H1 (cell line): Measurements from ENCODE around the gene ZNF362. TPM values are rescaled to one million over a fixed set of nuclear protein-coding genes. Genes with fewer than 3 reads are reported as not detected.

Source experiments
- CTCF ChIA-PET: fragments of 300-600 bp; sonication (Branson Sonifier 250); formaldehyde crosslinking; loops from one replicate; lab custom pipeline; 2021; ENCODE audit not compliant: partially characterized antibody; lab: Charles Lee
- POLR2A ChIA-PET: fragments of 300-600 bp; sonication (Branson Sonifier 250); formaldehyde crosslinking; loops from one replicate; lab custom pipeline; 2021; ENCODE audit warnings: inconsistent platforms; ENCODE audit not compliant: partially characterized antibody; lab: Charles Lee
- DNase-seq, 2 experiments: peaks; one replicate each; pipeline versions ENCODE4 v3.0.0 to v3.0.0-alpha.2; 2010 to 2022; ENCODE audit warnings: low spot score in 2 of 2, low read depth in 1 of 2, mixed read lengths in 1 of 2
- FAIRE-seq: peaks from 2 replicates; lab custom pipeline; 2011; peaks lifted over from hg19 to GRCh38; lab: Jason Lieb, UNC
- H2AFZ ChIP-seq: 2 replicates; pipeline ENCODE4 v1.8.1; 2012; ENCODE audit warnings: low read length, inconsistent platforms
- H2AK5ac ChIP-seq: 2 replicates; pipeline ENCODE4 v1.6.1; 2013; ENCODE audit warnings: low read depth, low read length
- H2BK120ac ChIP-seq: replicated peaks from 2 replicates; pipeline ENCODE3; 2013; ENCODE audit warnings: low read depth, low read length, inconsistent platforms
- H2BK12ac ChIP-seq: 2 replicates; pipeline ENCODE4 v1.6.1; 2013; ENCODE audit warnings: low read depth, low read length
- H2BK15ac ChIP-seq: 2 replicates; pipeline ENCODE4 v1.6.1; 2013; ENCODE audit warnings: low read length
- H2BK20ac ChIP-seq: 2 replicates; pipeline ENCODE4 v1.6.1; 2013; ENCODE audit warnings: low read length
- H2BK5ac ChIP-seq: 2 replicates; pipeline ENCODE4 v1.6.1; 2013; ENCODE audit warnings: low read depth, low read length
- H3K14ac ChIP-seq: 2 replicates; pipeline ENCODE4 v1.6.1; 2013; ENCODE audit warnings: inconsistent platforms; ENCODE audit not compliant: insufficient read length
- H3K18ac ChIP-seq: 2 replicates; pipeline ENCODE4 v1.6.1; 2013; ENCODE audit warnings: low read length; ENCODE audit errors: extremely low read depth
- H3K23ac ChIP-seq: 2 replicates; pipeline ENCODE4 v1.6.1; 2013; ENCODE audit warnings: inconsistent platforms; ENCODE audit not compliant: insufficient read length
- H3K23me2 ChIP-seq: 2 replicates; pipeline ENCODE4 v1.6.1; 2013; ENCODE audit warnings: low read depth, low read length
- H3K27ac ChIP-seq: 2 replicates; pipeline ENCODE4 v1.6.1; 2011; ENCODE audit warnings: low read depth, low read length, inconsistent platforms
- H3K27me3 ChIP-seq, 4 experiments: replicated peaks in 1 of 4; 1 replicate in 1 of 4; 2 replicates in 3 of 4; pipeline versions ENCODE4 v1.6.1 to v1.8.1; 2011 to 2013; ENCODE audit warnings: low read length in 3 of 4, mild to moderate bottlenecking in 3 of 4, inconsistent platforms in 2 of 4, mixed read lengths in 2 of 4, moderate library complexity in 1 of 4; ENCODE audit not compliant: control insufficient read depth in 3 of 4, insufficient read depth in 3 of 4; ENCODE audit errors: extremely low read depth in 1 of 4
- H3K36me3 ChIP-seq, 4 experiments: 2 replicates each; pipeline versions ENCODE4 v1.6.1 to v1.8.1; 2011 to 2013; ENCODE audit warnings: mild to moderate bottlenecking in 4 of 4, low read length in 3 of 4, moderate library complexity in 2 of 4, control low read depth in 1 of 4, inconsistent platforms in 1 of 4; ENCODE audit not compliant: insufficient read depth in 4 of 4, control insufficient read depth in 2 of 4
- H3K4ac ChIP-seq: replicated peaks from 2 replicates; pipeline ENCODE3; 2013; ENCODE audit warnings: low read length, low read depth, mixed read lengths, inconsistent platforms; ENCODE audit not compliant: insufficient read length
- H3K4me1 ChIP-seq, 4 experiments: replicated peaks in 1 of 4; 1 replicate in 1 of 4; 2 replicates in 3 of 4; pipeline versions ENCODE4 v1.6.1 to v1.8.1; 2011 to 2013; ENCODE audit warnings: low read length in 3 of 4, inconsistent platforms in 2 of 4, mixed read lengths in 1 of 4; ENCODE audit not compliant: insufficient read depth in 4 of 4, control insufficient read depth in 3 of 4
- H3K4me2 ChIP-seq, 2 experiments: 2 replicates each; pipeline versions ENCODE4 v1.6.1 to v1.8.1; 2011 to 2013; ENCODE audit warnings: low read depth in 2 of 2, low read length in 2 of 2, control low read depth in 1 of 2, inconsistent platforms in 1 of 2, mild to moderate bottlenecking in 1 of 2; ENCODE audit not compliant: insufficient read depth in 1 of 2
- H3K4me3 ChIP-seq, 4 experiments: fragments of 200-600, 300-600 bp in 1 of 4; sonication (generic), shearing (Covaris generic), sonication (Bioruptor Twin) in 1 of 4; 2 replicates each; pipeline versions ENCODE4 v1.5.1 to v1.8.1; 2011 to 2016; ENCODE audit warnings: low read length in 4 of 4, low read depth in 3 of 4, control low read depth in 2 of 4, inconsistent platforms in 2 of 4, mild to moderate bottlenecking in 2 of 4, mixed read lengths in 1 of 4, moderate library complexity in 1 of 4; ENCODE audit not compliant: insufficient read depth in 2 of 4; ENCODE audit errors: extremely low read depth in 1 of 4
- H3K56ac ChIP-seq: replicated peaks from 2 replicates; pipeline ENCODE3; 2013; ENCODE audit warnings: low read depth, mild to moderate bottlenecking, mixed read lengths, low read length, inconsistent platforms; ENCODE audit not compliant: insufficient read length
- H3K79me1 ChIP-seq: 2 replicates; pipeline ENCODE4 v1.6.1; 2013; ENCODE audit warnings: low read depth, low read length, control low read depth
- H3K79me2 ChIP-seq, 2 experiments: 2 replicates each; pipeline versions ENCODE4 v1.6.1 to v1.8.1; 2012 to 2013; ENCODE audit warnings: low read length in 2 of 2, mild to moderate bottlenecking in 2 of 2, inconsistent platforms in 1 of 2; ENCODE audit not compliant: insufficient read depth in 2 of 2, control insufficient read depth in 1 of 2
- H3K9ac ChIP-seq, 4 experiments: replicated peaks in 1 of 4; 1 replicate in 1 of 4; 2 replicates in 3 of 4; pipeline versions ENCODE4 v1.6.1 to v1.8.1; 2011 to 2013; ENCODE audit warnings: low read depth in 3 of 4, low read length in 3 of 4, control low read depth in 2 of 4, mild to moderate bottlenecking in 2 of 4, moderate library complexity in 2 of 4, inconsistent platforms in 1 of 4; ENCODE audit errors: extremely low read depth in 1 of 4
- H3K9me3 ChIP-seq, 2 experiments: 2 replicates each; pipeline versions ENCODE4 v1.6.1 to v1.8.1; 2012 to 2013; ENCODE audit warnings: mild to moderate bottlenecking in 2 of 2, moderate library complexity in 2 of 2, control low read depth in 1 of 2, inconsistent platforms in 1 of 2, low read depth in 1 of 2, low read length in 1 of 2, mixed read lengths in 1 of 2; ENCODE audit not compliant: insufficient read depth in 2 of 2
- H4K20me1 ChIP-seq, 2 experiments: replicated peaks in 1 of 2; 2 replicates each; pipeline versions ENCODE3 to v1.8.1; 2011 to 2013; ENCODE audit warnings: inconsistent platforms in 2 of 2, low read length in 2 of 2, mild to moderate bottlenecking in 1 of 2; ENCODE audit not compliant: insufficient read depth in 2 of 2, control insufficient read depth in 1 of 2
- H4K5ac ChIP-seq: 2 replicates; pipeline ENCODE4 v1.6.1; 2013; ENCODE audit warnings: low read length, low read depth, mixed read lengths, inconsistent platforms; ENCODE audit not compliant: insufficient read length
- H4K8ac ChIP-seq: 2 replicates; pipeline ENCODE4 v1.8.0; 2013; ENCODE audit warnings: mild to moderate bottlenecking, moderate library complexity, low read length, inconsistent platforms; ENCODE audit not compliant: insufficient read depth; ENCODE audit errors: extremely low read depth
- H4K91ac ChIP-seq: replicated peaks from 2 replicates; pipeline ENCODE3; 2013; ENCODE audit warnings: low read length, mixed read lengths, inconsistent platforms; ENCODE audit not compliant: insufficient read length
- ASH2L ChIP-seq: fragments of 200-600, 300-600 bp; sonication (generic); IDR thresholded peaks from one replicate; pipeline ENCODE4 v1.7.1; 2017; ENCODE audit warnings: low read length
- CBX8 ChIP-seq: fragments of 300-800, 300-1000 bp; sonication (generic); IDR thresholded peaks from 2 replicates; pipeline ENCODE4 v1.7.1; 2016; ENCODE audit warnings: low read depth, low read length, borderline replicate concordance
- EZH2 ChIP-seq: fragments of 200-600 bp; sonication (generic); IDR thresholded peaks from 2 replicates; pipeline ENCODE4 v1.7.1; 2012; ENCODE audit warnings: low read depth, mild to moderate bottlenecking, moderate library complexity, low read length, inconsistent platforms; ENCODE audit not compliant: severe bottlenecking
- HDAC6 ChIP-seq: IDR thresholded peaks from one replicate; pipeline ENCODE4 v1.7.1; 2012; ENCODE audit warnings: low read depth, mild to moderate bottlenecking, inconsistent platforms, low read length, moderate library complexity
- KDM4A ChIP-seq: IDR thresholded peaks from one replicate; pipeline ENCODE4 v1.7.1; 2012; ENCODE audit warnings: low read depth, mild to moderate bottlenecking, moderate library complexity, low read length, inconsistent platforms; ENCODE audit not compliant: severe bottlenecking
- PHF8 ChIP-seq: fragments of 200-600 bp; sonication (generic); conservative IDR thresholded peaks from 2 replicates; pipeline ENCODE4 v1.7.1; 2012; ENCODE audit warnings: low read depth, mild to moderate bottlenecking, inconsistent platforms, low read length, moderate library complexity
- RFX5 ChIP-seq: IDR thresholded peaks from 2 replicates; pipeline ENCODE4 v1.6.1; 2011; ENCODE audit warnings: low read depth, low read length, improper control_type of control experiment, borderline replicate concordance
- RNF2 ChIP-seq: fragments of 200-900, 300-1000 bp; sonication (generic); IDR thresholded peaks from 2 replicates; pipeline ENCODE4 v1.7.1; 2016; ENCODE audit warnings: borderline replicate concordance, low read depth, mild to moderate bottlenecking, antibody characterized with exemption, low read length; ENCODE audit not compliant: poor library complexity, severe bottlenecking; ENCODE audit errors: missing control alignments
- WGBS, 2 experiments: shearing (Covaris generic) in 1 of 2; methylation state at CpG; one replicate each; pipeline versions ENCODE4 v1.1.6 to v1.1.7; 2013 to 2015; ENCODE audit warnings: low lambda C conversion rate in 2 of 2, mixed read lengths in 2 of 2, inconsistent platforms in 1 of 2, low coverage in 1 of 2, missing lambda C conversion rate in 1 of 2; ENCODE audit not compliant: insufficient replicate concordance in 2 of 2, insufficient coverage in 1 of 2, insufficient read length in 1 of 2; ENCODE audit errors: extremely low coverage in 1 of 2, missing lambda C conversion rate in 1 of 2; 5-methylcytosine and 5-hydroxymethylcytosine counted together
- polyA plus RNA-seq, 7 experiments: library from polyadenylated mRNA; depleted of rRNA in 3 of 7; stranded (reverse) in 5 of 7; unstranded in 2 of 7; fragments of >200 nt in 5 of 7; fragments of 200-250 nt in 2 of 7; gene quantifications; 1 replicate in 5 of 7; 2 replicates in 1 of 7; 4 replicates in 1 of 7; pipeline versions ENCODE4 v1.2.1 to v1.2.3, GENCODE V29; 2011 to 2013; ENCODE audit warnings: missing spikeins in 2 of 7, mixed read lengths in 2 of 7
- total RNA-seq: library from RNA; stranded (reverse); fragmentation: NEBNext Ultra II Directional; extraction: Animal tissue kit (Norgen Biotek cat#: 25700); gene quantifications from 2 replicates; pipeline ENCODE4 v1.2.1, GENCODE V29; 2021
- TF ChIP-seq, protein P1 (sequence below): IDR thresholded peaks from 2 replicates; pipeline ENCODE4 v1.6.1; 2011; ENCODE audit warnings: low read length, improper control_type of control experiment
- TF ChIP-seq, protein P2 (sequence below): IDR thresholded peaks from 2 replicates; pipeline ENCODE4 v1.6.1; 2012; ENCODE audit warnings: inconsistent platforms

Gene ZNF362
- total and polyA plus RNA-seq, 2 of the 8 experiments (the other 6 are each of a cell fraction or from before 2014, with no cell fraction given), result 24.2 to 27.8 TPM

DNA sequence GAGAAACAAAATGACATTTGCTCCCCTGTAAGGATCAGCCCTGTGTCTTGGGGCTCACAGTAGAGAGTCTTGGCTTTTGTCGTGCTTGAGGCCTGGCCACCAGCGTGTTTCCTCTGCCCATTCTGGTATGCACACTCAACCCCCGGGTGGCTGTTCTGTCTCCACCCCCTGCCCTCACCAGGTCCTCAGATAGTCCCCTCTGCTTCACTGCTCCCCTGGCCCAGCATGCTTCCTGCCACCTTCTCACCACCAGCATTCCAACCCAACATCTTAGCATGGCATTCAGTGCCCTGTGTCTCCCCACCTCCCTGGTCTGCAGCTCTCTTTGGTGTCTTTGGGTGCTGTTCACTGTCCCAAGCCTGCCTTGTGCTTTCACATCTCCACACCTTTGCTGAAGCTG, 16.2 kb downstream of the ZNF362 start:
- H3K79me2 ChIP-seq, result 0 out of 4 replicates have a peak, but pooled peaks cover 0 to 8% of the 10 kb centered on the region in 2 experiments
- TF ChIP-seq PHF8, result no peak
- TF ChIP-seq, protein P1, sequence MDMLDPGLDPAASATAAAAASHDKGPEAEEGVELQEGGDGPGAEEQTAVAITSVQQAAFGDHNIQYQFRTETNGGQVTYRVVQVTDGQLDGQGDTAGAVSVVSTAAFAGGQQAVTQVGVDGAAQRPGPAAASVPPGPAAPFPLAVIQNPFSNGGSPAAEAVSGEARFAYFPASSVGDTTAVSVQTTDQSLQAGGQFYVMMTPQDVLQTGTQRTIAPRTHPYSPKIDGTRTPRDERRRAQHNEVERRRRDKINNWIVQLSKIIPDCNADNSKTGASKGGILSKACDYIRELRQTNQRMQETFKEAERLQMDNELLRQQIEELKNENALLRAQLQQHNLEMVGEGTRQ, result no peak
- TF ChIP-seq EZH2, result no peak
- TF ChIP-seq ASH2L, result no peak
- TF ChIP-seq, protein P2, sequence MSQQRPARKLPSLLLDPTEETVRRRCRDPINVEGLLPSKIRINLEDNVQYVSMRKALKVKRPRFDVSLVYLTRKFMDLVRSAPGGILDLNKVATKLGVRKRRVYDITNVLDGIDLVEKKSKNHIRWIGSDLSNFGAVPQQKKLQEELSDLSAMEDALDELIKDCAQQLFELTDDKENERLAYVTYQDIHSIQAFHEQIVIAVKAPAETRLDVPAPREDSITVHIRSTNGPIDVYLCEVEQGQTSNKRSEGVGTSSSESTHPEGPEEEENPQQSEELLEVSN, result no peak
- no peak for TF ChIP-seq CBX8
- TF ChIP-seq RFX5, result no peak
- TF ChIP-seq HDAC6, result no peak
- no peak for TF ChIP-seq RNF2
- no peak for TF ChIP-seq KDM4A

More for the DNA sequence above, 16.2 kb downstream of the ZNF362 start:
- no peak overlapping the region for H3K4me2 ChIP-seq
- no peak overlapping the region for H4K8ac ChIP-seq
- FAIRE-seq, result no peak
- no peak overlapping the region for H2BK120ac ChIP-seq
- no peak overlapping the region for H3K4me3 ChIP-seq
- 88% methylated on average over 3 of the region's 3 CpGs; no CpG with 5 or more reads in 1 of the 2 experiments for whole genome bisulfite sequencing, 2 experiments
- H3K36me3 ChIP-seq, result peaks cover 0 to 5% (median 2%) of the 10 kb centered on the region in 4 experiments; a peak in 2 of 8 replicates
- H4K20me1 ChIP-seq, result peaks cover 2 to 26% of the 10 kb centered on the region in 2 experiments
- H2BK15ac ChIP-seq, result no peak overlapping the region
- H3K23me2 ChIP-seq, result no peaks in the 10 kb centered on the region
- no peak overlapping the region for H3K18ac ChIP-seq
- POLR2A ChIA-PET, result interaction anchor here (0.7 to 1.8 kb wide), 3 partner anchors 8 to 184 kb away, joined by 3 to 5 read pairs (median 3); no protein-coding TSS in a partner anchor
- H3K79me1 ChIP-seq, result peaks cover 12% of the 10 kb centered on the region
- no peaks in the 10 kb centered on the region for H3K9me3 ChIP-seq
- H2AFZ ChIP-seq, result no peak overlapping the region
- H3K14ac ChIP-seq, result no peak overlapping the region
- H3K9ac ChIP-seq, result no peak overlapping the region
- CTCF ChIA-PET, result interaction anchor here (0.9 to 5.8 kb wide), 3 partner anchors 8 to 183 kb away, joined by 4 to 49 read pairs (median 6); no protein-coding TSS in a partner anchor
- no peak overlapping the region for H2BK5ac ChIP-seq
- no peak overlapping the region for H4K5ac ChIP-seq
- H3K56ac ChIP-seq, result no peak overlapping the region
- H2BK20ac ChIP-seq, result no peak overlapping the region
- no peak overlapping the region for H2AK5ac ChIP-seq
- H4K91ac ChIP-seq, result no peak overlapping the region
- no peak overlapping the region for H3K4ac ChIP-seq
- no peak overlapping the region for H3K23ac ChIP-seq
- H3K27ac ChIP-seq, result no peak overlapping the region
- H3K4me1 ChIP-seq, result peaks cover 0 to 13% (median 3%) of the 10 kb centered on the region in 4 experiments; a peak in 5 of 7 replicates
- H2BK12ac ChIP-seq, result no peak overlapping the region
- DNase-seq, result no peak
- no peaks in the 10 kb centered on the region for H3K27me3 ChIP-seq
